Stimulated activated naive CD8-positive, alpha-beta T cell treated with anti-CD3 and anti-CD28 coated beads, Interleukin-15, Interleukin-2, amounts not matched to agents 100 ng/mL and 50 ng/mL, for 24 hours (primary cell): ENCODE data around the gene SLAMF9.

ENCODE experiments used
- H3K27ac Mint-ChIP-seq: one replicate; pipeline ENCODE4 v1.8.0; 2021; ENCODE audit warnings: mild to moderate bottlenecking, mixed read lengths
- H3K27me3 Mint-ChIP-seq: one replicate; pipeline ENCODE4 v1.8.0; 2021; ENCODE audit warnings: mixed read lengths
- H3K36me3 Mint-ChIP-seq: one replicate; pipeline ENCODE4 v1.8.0; 2021; ENCODE audit warnings: low read depth, mixed read lengths
- H3K4me1 Mint-ChIP-seq: one replicate; pipeline ENCODE4 v1.8.0; 2021; ENCODE audit warnings: low read depth, mixed read lengths
- H3K4me3 Mint-ChIP-seq: one replicate; pipeline ENCODE4 v1.8.0; 2021; ENCODE audit warnings: mild to moderate bottlenecking, mixed read lengths
- H3K9me3 Mint-ChIP-seq: one replicate; pipeline ENCODE4 v1.8.0; 2021; ENCODE audit warnings: mixed read lengths

SLAMF9 gene

DNA sequence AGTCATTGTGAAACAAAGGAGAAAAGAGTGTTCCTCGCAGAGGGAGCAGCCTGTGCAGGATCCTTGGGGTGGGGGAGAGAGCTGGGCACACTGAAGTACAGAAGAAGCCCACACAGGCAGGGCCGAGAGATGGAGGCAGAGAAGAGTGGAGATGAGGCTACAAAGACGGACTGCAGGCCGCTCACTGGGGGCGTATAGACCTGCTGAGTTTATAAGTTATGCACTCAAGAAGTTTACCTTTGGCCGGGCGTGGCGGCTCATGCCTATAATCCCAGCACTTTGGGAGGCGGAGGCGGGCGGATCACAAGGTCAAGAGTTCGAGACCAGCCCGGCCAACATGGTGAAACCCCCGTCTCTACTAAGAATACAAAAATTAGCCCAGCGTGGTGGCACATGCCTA, 7.6 kb upstream of the SLAMF9 start:
- peaks cover 26% of the 10 kb centered on the region for H3K27me3 Mint-ChIP-seq
- H3K4me1 Mint-ChIP-seq = no peaks in the 10 kb centered on the region
- no peak overlapping the region for H3K4me3 Mint-ChIP-seq
- H3K27ac Mint-ChIP-seq = no peak overlapping the region
- no peaks in the 10 kb centered on the region for H3K36me3 Mint-ChIP-seq
- no peaks in the 10 kb centered on the region for H3K9me3 Mint-ChIP-seq

DNA sequence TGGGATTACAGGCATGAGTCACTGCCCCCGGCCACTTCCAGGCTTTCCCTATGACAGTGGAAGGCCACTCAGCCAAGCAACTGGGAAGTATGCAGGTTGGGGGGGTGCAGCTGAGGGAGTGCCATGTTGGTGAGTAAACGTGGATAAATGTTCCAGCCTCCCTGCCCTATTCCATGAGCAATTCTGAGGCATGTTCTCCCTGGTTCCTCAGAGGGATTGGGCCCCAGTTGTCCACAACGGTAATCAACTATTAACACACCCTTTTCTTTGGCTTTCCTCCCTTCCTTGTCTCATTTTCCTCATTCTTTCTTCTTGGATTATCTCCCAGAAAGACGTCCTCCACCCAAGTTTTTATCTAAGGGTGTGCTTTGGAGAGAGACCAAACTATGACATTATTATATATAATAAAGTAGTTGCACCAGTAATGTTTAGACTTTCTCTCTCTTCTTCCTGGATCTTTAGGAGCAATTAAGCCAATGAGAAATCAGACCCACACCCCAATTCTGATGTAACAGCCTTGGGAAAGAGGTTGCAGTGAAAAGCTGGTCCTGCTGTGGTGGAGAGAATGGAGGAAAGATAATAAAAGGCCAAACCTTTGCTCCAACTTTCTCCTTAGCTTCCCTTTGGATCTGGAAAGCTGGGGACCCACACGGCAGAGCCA, 6.8 kb upstream of the SLAMF9 start:
- Mint-ChIP-seq H3K27me3 (peaks cover 22% of the 10 kb centered on the region), H3K36me3 (no peaks in the 10 kb centered on the region), H3K4me3 (no peak overlapping the region), H3K4me1 (no peaks in the 10 kb centered on the region), H3K9me3 (no peaks in the 10 kb centered on the region), H3K27ac (no peak overlapping the region)

DNA sequence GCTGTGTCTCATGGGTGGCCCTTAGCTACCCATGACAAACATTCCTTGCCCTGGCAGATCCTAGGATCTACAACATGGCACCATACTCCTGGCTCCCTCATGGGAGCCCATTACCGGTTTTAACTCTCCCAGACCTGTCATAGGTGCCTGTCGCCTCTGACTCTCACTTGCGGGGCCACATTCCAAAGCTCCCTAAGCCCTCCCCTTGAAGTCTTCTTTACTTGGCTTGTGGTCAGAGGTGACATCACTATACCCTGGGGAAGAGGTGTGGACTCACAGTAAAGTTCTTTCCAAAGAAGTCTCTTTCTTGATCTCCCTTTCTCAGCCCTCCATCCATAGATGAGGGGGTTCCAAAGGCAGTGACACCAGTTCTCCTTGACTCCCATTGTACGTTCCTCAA, 5.4 kb upstream of the SLAMF9 start:
- no peaks in the 10 kb centered on the region for H3K4me1 Mint-ChIP-seq
- H3K27ac Mint-ChIP-seq = peak overlapping the region; percentile 51
- peaks cover 17% of the 10 kb centered on the region for H3K27me3 Mint-ChIP-seq
- H3K36me3 Mint-ChIP-seq = no peaks in the 10 kb centered on the region
- H3K9me3 Mint-ChIP-seq = no peaks in the 10 kb centered on the region
- H3K4me3 Mint-ChIP-seq = no peak overlapping the region

DNA sequence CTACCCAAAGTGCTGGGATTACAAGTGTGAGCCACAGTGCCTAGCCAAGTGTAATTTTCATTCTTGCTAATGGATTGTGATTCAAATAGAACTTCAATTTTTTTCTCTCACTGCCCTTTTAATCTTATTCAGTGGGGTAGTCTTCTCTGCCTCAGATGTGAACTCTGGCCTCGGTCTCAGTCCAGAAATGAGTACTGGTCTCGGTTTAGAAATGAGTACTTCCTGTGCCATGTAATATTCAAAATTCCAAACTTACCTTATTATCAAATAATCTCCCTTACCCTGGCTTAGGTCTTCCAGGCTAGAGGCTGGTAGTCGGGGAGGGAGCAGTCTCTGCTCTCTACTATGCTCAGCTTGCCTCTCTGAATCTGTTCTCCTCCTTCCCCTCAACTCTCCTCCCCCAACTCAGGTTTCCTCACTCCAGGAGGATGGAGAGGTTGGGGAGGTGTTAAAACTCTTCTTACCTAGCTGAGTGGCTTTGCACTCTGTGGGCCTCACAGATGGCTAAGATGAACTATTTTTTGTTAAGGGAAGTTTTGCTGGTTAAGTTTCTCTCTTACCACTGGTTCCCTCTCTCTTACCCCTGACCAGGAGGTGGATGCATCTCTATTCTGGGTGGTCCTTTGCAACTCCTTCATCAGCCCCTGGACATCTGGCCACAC, 4.8 kb upstream of the SLAMF9 start:
- Mint-ChIP-seq H3K27me3 (peaks cover 21% of the 10 kb centered on the region), H3K4me1 (no peaks in the 10 kb centered on the region), H3K36me3 (no peaks in the 10 kb centered on the region), H3K4me3 (no peak overlapping the region), H3K27ac (peak overlapping the region; percentile 51), H3K9me3 (no peaks in the 10 kb centered on the region)

DNA sequence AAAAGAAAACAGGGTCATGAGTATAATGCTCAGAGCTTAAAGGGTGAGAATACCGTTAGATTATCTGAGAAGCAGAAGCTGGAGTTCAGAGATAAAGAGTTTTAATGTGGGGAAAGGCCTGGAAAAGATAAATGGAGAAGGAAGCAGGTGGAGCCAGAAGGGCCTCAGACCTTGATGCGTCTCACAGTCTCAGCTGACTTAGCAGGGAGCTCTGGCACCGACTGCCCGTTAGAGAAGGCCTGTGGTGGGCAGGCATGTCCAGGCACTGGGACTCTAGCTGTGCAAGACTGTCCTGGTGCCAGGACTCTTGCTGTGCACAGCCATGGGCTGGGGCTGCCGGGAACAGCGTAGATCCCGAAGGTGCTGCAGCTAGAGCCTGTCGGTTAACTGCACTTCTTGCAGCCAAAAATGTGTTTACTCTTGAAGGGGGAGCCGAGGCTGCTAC, 3.8 kb upstream of the SLAMF9 start:
- Mint-ChIP-seq H3K27ac (no peak overlapping the region), H3K4me3 (no peak overlapping the region), H3K9me3 (no peaks in the 10 kb centered on the region)

DNA sequence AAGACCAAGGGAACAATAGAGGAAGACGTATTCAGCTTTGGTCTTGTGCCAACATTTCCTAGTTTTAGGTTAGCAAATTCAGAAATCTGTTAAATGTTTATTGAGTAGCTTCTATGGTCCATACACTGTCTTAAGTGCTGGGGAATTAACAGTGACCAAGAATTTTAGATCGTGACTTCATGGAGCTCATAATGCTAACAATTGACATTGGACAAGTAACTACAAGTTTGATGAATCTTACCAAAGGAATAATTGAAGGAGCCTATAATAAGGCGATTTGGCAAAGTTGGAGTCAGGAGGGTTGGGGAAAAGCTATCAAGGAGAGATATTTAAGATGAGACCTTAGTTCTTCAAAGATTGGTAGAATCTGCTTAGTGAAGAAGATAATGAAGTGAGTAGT, 1.4 kb upstream of the SLAMF9 start:
- Mint-ChIP-seq H3K9me3 (no peaks in the 10 kb centered on the region), H3K27me3 (peaks cover 25% of the 10 kb centered on the region), H3K27ac (no peak overlapping the region), H3K4me1 (no peaks in the 10 kb centered on the region), H3K4me3 (no peak overlapping the region), H3K36me3 (no peaks in the 10 kb centered on the region)

More for the DNA sequence above, 3.8 kb upstream of the SLAMF9 start:
- H3K27me3 Mint-ChIP-seq = peaks cover 21% of the 10 kb centered on the region
- no peaks in the 10 kb centered on the region for H3K36me3 Mint-ChIP-seq
- H3K4me1 Mint-ChIP-seq = no peaks in the 10 kb centered on the region

DNA sequence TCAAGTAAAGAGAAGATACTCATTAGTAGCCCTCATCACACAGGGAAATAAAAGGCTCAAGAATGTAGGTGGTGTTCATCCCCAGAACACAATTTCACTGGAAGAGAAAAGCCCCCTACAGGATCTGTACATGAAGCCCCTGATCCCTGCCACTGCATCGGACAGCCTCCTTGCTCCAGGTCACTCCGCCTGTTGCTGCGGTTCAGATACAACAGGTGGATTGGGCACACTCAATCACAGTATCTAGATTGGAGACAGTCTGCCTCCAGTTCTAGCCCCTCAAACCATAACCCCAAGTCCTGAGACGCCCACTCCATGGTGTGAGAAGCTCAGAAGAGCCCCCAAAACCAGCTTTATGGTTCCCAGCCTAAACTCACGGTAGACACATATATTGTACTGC, 1.1 kb downstream of the SLAMF9 start:
- Mint-ChIP-seq H3K9me3 (no peaks in the 10 kb centered on the region), H3K36me3 (no peaks in the 10 kb centered on the region), H3K27ac (no peak overlapping the region), H3K4me3 (no peak overlapping the region), H3K27me3 (peaks cover 13% of the 10 kb centered on the region), H3K4me1 (no peaks in the 10 kb centered on the region)

DNA sequence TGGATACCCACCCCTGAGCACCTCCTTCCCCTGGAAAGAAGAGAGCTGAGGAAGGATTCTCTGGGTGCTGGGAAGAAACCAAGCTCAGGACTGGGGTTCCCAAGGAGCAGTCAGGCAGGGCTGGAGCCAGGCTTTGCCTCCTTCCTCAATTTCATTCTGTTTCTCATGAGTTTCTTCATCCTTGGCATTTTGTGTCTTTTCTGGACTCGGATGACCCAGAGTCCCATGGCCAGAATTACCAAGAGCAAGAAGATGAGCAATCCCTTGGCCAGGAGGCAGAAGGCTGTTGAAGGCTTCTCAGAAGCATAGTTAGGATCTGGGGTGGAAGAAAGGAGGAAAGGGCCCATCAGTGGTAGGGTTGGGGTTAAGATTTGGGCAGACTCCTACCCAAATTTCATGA, 2.5 kb downstream of the SLAMF9 start:
- no peak overlapping the region for H3K27ac Mint-ChIP-seq
- H3K4me1 Mint-ChIP-seq = no peaks in the 10 kb centered on the region
- no peak overlapping the region for H3K4me3 Mint-ChIP-seq
- peaks cover 13% of the 10 kb centered on the region for H3K27me3 Mint-ChIP-seq
- no peaks in the 10 kb centered on the region for H3K9me3 Mint-ChIP-seq
- no peaks in the 10 kb centered on the region for H3K36me3 Mint-ChIP-seq

DNA sequence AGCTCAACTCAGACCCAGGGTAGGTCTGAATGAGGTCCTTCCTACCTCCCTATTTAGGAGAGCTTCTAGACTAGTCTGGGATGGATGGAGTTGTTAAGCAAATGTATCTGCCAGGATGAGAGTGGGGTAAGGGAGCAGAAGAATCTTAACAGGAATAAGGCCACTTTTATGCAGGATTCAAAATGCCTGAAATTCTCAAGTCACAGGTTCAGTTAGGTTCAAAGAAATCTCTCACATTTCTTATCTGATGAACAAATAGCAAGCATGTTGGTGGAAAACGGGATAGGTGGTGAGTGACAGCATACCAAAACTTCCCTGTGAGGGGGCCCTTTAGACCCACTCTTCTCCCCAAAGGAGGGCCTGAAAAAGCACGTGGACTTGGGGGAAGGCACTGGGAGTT, 3.0 kb downstream of the SLAMF9 start:
- Mint-ChIP-seq H3K4me3 (no peak overlapping the region), H3K4me1 (no peaks in the 10 kb centered on the region), H3K9me3 (no peaks in the 10 kb centered on the region), H3K36me3 (no peaks in the 10 kb centered on the region), H3K27ac (no peak overlapping the region), H3K27me3 (peaks cover 15% of the 10 kb centered on the region)

DNA sequence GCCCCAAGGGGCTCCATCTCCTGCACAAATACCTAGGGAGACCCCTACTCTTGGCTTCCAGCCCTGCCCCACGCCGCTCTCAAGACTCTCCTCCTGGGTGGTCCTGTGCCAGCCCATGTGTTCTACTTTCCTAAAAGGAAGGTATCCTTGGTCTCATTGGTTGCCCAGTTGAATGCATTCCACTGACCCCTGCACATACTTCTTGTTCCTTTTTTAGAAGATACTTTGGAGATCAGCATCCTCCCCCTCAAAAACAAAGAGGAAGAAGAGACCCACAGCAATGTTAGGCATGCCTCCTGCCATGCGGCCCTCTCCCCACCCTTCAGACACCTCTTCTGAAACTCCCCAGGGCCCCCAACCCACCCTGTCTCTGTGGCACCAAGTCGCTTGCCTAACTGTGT, 4.1 kb downstream of the SLAMF9 start:
- H3K36me3 Mint-ChIP-seq = no peaks in the 10 kb centered on the region

DNA sequence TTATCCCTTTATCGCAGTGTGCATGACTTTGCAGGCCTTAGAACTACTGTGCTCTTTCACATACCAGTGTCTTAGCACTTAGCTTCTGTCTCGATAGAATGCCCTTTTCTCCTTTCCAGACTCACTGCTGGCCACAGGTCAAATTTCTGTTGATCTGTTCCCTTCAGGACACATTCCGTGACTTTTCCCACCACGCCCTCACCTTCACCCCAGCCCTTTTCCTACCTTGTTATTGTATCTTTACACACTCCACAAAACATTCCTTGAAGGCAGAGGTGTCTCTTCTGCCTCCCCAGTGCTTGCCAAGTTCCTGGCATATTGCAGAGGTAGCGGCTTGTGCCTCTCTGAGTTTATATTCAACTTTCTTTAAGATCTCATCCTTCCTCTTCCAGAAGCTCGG, 4.9 kb downstream of the SLAMF9 start:
- Mint-ChIP-seq H3K9me3 (no peaks in the 10 kb centered on the region), H3K27ac (no peak overlapping the region), H3K27me3 (peaks cover 26% of the 10 kb centered on the region), H3K36me3 (no peaks in the 10 kb centered on the region), H3K4me1 (peaks cover 5% of the 10 kb centered on the region), H3K4me3 (no peak overlapping the region)

More for the DNA sequence above, 4.1 kb downstream of the SLAMF9 start:
- Mint-ChIP-seq H3K9me3 (no peaks in the 10 kb centered on the region), H3K4me1 (peaks cover 5% of the 10 kb centered on the region), H3K27ac (no peak overlapping the region), H3K4me3 (no peak overlapping the region), H3K27me3 (peaks cover 22% of the 10 kb centered on the region)

DNA sequence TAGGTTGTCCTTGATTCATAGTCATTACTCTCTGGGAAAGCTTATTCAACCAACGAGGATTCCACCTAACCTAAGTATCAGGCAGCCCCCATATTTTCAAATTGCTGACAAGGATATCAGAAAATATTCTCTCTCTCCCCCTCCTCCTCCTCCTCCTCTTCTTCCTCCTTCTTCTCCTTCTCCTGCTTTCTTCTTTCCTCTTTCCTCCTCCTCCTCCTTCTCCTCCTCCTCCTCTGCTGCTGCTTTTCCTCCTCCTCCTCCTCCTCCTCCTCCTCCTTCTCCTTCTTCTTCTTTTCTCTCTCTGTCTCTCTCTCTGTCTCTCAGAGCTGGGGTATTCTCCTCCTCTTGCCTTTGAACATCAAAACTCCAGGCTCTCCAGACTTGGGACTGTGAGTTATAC, 6.1 kb downstream of the SLAMF9 start:
- H3K4me1 Mint-ChIP-seq = peaks cover 5% of the 10 kb centered on the region
- no peak overlapping the region for H3K27ac Mint-ChIP-seq
- no peaks in the 10 kb centered on the region for H3K36me3 Mint-ChIP-seq
- no peak overlapping the region for H3K4me3 Mint-ChIP-seq
- H3K27me3 Mint-ChIP-seq = peaks cover 25% of the 10 kb centered on the region
- no peaks in the 10 kb centered on the region for H3K9me3 Mint-ChIP-seq

DNA sequence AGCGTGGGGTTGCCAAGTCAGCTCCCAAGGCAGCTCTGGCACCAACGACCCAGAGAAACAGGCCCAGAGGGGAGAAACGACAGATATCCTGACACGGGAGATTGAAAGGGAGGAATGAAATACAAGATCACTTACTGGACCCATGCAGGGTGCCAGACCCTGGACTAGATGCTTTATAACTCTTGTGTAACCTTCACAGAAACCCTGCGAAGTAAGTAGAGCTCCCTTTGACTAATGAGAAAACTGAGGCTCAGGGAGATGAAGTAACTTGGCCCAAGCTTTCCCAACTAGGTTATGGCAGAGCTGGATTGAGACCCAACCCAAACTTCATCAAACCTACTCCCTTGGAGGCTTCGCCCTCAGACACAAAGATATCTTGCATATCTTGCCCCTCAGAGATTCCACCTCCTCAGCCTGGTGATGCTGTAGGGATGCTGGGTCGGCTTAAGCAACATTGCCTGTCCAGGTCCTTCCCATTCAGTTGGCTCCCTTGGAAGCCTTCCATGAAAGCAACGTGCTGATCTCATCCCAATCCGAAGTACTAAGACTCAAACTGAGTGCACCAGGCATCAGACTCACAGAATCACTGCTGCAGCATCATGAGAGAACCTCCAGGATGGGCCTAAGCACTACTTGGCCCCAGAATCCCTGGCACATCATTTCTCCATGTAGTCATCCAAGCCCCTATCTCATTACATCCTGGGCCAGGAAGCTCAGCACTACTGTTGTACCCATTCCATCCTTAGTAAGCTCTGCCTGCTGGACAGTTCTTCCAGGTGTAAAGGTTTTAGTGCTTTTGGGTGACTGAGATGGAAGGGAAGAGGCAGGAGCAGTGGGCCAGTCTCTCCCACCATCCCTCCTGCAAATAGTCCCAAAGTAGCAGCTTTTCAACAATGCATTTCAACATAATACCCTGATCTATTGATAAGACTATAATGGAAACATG, 7.5 kb downstream of the SLAMF9 start:
- Mint-ChIP-seq H3K9me3 (no peaks in the 10 kb centered on the region), H3K27me3 (peaks cover 23% of the 10 kb centered on the region), H3K4me3 (peak overlapping the region; percentile 22), H3K4me1 (peaks cover 5% of the 10 kb centered on the region), H3K27ac (no peak overlapping the region), H3K36me3 (no peaks in the 10 kb centered on the region)

DNA sequence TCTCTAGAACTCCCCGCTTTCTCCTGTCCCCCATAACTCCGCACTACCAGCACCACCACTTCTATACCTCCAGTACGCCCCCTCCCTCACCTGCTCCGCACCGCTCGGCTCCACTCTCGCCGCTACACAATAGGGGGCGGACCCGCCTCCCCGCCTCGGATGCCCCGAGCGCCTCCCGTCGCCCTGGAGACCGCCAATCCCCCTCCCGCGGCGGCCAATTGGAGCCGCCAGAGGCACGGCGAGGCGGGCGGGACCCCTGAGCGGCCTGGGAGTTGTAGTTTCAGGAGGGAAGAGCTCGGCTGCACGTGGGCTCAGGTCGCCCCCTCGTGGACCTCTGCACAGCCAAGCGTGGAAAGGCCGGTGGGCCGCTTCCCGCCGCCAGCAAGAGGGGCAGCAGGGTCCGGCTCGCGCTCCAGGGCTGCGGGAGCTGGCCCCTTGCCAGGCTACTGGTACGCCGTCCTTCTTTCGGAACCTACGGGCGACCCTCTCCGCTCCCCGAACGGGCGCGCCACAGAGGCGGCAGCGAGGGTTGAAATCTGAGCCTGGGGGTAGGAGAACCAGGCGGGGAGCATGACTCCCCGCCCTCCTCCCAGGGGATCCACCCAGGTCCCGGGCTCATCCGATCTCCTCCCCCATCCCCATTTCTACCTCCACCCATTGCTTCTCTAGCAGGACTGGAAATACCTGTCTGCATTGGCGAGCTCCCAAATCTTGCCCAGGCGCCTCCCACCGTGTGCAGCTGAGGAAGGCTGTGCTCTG, 8.4 kb downstream of the SLAMF9 start, which contains the start of gene IGSF9:
IGSF9 (minus strand) TSS at position 131 of the 759 bp plus-strand sequence. CDS start 2,159 bp downstream, outside the sequence.
- Mint-ChIP-seq H3K36me3 (no peaks in the 10 kb centered on the region), H3K4me3 (peak within 1 kb of the TSS; percentile 59), H3K27me3 (peaks cover 22% of the 10 kb centered on the region), H3K4me1 (peaks cover 5% of the 10 kb centered on the region), H3K27ac (peak within 1 kb of the TSS; percentile 77), H3K9me3 (no peaks in the 10 kb centered on the region)
